NCI-H1417 treated with DMSO at 0.1 percent for 48 hours (cell line): ENCODE data around the gene HCN1.
"Not testable (repeated sequence)": the region's sequence is repeated elsewhere in the genome, so short reads cannot be mapped to it uniquely, and the experiment has no call there.

Experiments used
- DNase-seq: peaks from one replicate; lab custom pipeline; 2025; lab: John Stamatoyannopoulos, UW

HCN1 gene

GRCh38 chr5:45617859-45618416 is 78.2 kb downstream of the HCN1 start:
- no peak for DNase-seq

GRCh38 chr5:45609661-45610060 is 86.5 kb downstream of the HCN1 start:
- no peak for DNase-seq

GRCh38 chr5:45604092-45604491 is 92.1 kb downstream of the HCN1 start:
- DNase-seq: no peak

- DNase-seq: no peak
These were observed 94.8 kb downstream of the HCN1 start for GRCh38 chr5:45601424-45601823.

GRCh38 chr5:45596320-45596719 is 99.9 kb downstream of the HCN1 start:
- no peak for DNase-seq

GRCh38 chr5:45586001-45586400 is 110.2 kb downstream of the HCN1 start:
- not testable (repeated sequence) for DNase-seq

- DNase-seq: no peak
These were observed 117.9 kb downstream of the HCN1 start for GRCh38 chr5:45578270-45578669.

GRCh38 chr5:45568813-45569212 is 127.4 kb downstream of the HCN1 start:
- no peak for DNase-seq

GRCh38 chr5:45542421-45542820 is 153.8 kb downstream of the HCN1 start:
- no peak for DNase-seq

- no peak for DNase-seq
These were observed 162.5 kb downstream of the HCN1 start for GRCh38 chr5:45533663-45534062.

GRCh38 chr5:45532826-45533624 is 163.2 kb downstream of the HCN1 start:
- DNase-seq: no peak

GRCh38 chr5:45521067-45521466 is 175.1 kb downstream of the HCN1 start:
- no peak for DNase-seq

GRCh38 chr5:45512521-45512920 is 183.7 kb downstream of the HCN1 start:
- no peak for DNase-seq

- no peak for DNase-seq
These were observed 186.8 kb downstream of the HCN1 start for GRCh38 chr5:45509371-45509770.

GRCh38 chr5:45508135-45508534 is 188.0 kb downstream of the HCN1 start:
- DNase-seq: no peak

- no peak for DNase-seq
These were observed 189.0 kb downstream of the HCN1 start for GRCh38 chr5:45507178-45507577.

GRCh38 chr5:45499006-45499405 is 197.2 kb downstream of the HCN1 start:
- not testable (repeated sequence) for DNase-seq

- no peak for DNase-seq
These were observed 204.8 kb downstream of the HCN1 start for GRCh38 chr5:45491368-45491767.

- DNase-seq: no peak
These were observed 211.4 kb downstream of the HCN1 start for GRCh38 chr5:45484781-45485180.

- no peak for DNase-seq
These were observed 242.1 kb downstream of the HCN1 start for GRCh38 chr5:45454114-45454513.

- DNase-seq: not testable (repeated sequence)
These were observed 251.3 kb downstream of the HCN1 start for GRCh38 chr5:45444856-45445255.

- DNase-seq: no peak
These were observed 255.7 kb downstream of the HCN1 start for GRCh38 chr5:45440466-45440865.

- DNase-seq: no peak
These were observed 258.4 kb downstream of the HCN1 start for GRCh38 chr5:45437752-45438151.
